ENCODE data around the gene STXBP4. TPM values are rescaled to one million over a fixed set of nuclear protein-coding genes. Genes with fewer than 3 reads are reported as not detected.

Gene STXBP4
- total RNA-seq, 2 experiments from 2014 or later, result 9.4 to 12.6 TPM

DNA sequence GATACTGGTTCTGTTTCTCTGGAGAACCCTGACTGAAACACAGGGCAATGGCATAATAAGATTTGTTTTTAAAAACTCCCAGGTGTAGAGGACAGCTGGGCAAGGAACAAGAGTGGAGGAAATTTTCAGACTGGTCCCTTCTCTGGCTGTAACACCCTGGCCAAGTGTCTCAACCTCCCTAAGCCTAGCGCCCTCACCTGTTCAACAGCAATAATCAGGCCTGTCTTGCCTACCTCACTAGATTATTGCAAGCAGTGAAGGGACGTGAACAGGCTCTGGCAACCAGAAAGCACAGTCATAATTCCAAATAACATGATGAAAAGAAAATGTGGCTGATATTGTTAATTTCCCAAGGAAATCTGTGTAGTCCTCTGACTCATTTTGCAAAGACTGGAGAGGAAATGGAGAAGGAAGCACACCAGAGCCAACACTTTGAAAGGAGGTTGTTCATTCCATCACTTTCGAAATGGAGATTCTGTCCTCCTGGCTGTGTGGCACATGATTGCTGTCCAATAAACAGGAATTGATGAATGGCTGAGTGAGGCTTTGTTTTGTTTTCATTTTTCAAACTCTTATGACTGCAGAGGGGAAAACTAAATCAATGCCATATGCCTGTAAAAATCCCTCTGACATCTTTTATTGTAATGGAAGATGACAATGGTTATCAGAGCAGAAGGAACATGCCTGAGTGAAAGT lies 208.7 kb downstream of the STXBP4 start:
- peak overlapping the region; percentile 23; the same call in 1 of the 2 replicates for H2AFZ ChIP-seq (ENCODE audit: low read length)
- H4K20me1 ChIP-seq (ENCODE audit: insufficient read depth, low read length), result no peaks in the 10 kb centered on the region
- peaks cover 12% of the 10 kb centered on the region for H3K36me3 ChIP-seq (ENCODE audit: insufficient read depth, low read length)
- TF ChIP-seq, protein P1, sequence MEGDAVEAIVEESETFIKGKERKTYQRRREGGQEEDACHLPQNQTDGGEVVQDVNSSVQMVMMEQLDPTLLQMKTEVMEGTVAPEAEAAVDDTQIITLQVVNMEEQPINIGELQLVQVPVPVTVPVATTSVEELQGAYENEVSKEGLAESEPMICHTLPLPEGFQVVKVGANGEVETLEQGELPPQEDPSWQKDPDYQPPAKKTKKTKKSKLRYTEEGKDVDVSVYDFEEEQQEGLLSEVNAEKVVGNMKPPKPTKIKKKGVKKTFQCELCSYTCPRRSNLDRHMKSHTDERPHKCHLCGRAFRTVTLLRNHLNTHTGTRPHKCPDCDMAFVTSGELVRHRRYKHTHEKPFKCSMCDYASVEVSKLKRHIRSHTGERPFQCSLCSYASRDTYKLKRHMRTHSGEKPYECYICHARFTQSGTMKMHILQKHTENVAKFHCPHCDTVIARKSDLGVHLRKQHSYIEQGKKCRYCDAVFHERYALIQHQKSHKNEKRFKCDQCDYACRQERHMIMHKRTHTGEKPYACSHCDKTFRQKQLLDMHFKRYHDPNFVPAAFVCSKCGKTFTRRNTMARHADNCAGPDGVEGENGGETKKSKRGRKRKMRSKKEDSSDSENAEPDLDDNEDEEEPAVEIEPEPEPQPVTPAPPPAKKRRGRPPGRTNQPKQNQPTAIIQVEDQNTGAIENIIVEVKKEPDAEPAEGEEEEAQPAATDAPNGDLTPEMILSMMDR (conservative IDR thresholded peaks at IDR 0.05; ENCODE audit: low read length), result peak; percentile 79
- TF ChIP-seq EZH2phosphoT487 (IDR thresholded peaks at IDR 0.05; ENCODE audit: borderline replicate concordance, low read depth, low read length), result no peak
- POLR2A ChIA-PET, result interaction anchor here (0.9 kb wide), 1 partner anchor 119 kb away, joined by 3 read pairs; no protein-coding TSS in a partner anchor
- intact Hi-C loops (cut with micrococcal nuclease; ENCODE audit: unreplicated experiment), result loop anchor here (5.0 kb wide), 2 partner anchors 125 to 185 kb away; no protein-coding TSS in a partner anchor
- no peaks in the 10 kb centered on the region for H3K79me2 ChIP-seq (ENCODE audit: insufficient read depth, low read depth, low read length)
- peak overlapping the region; percentile 55 for H3K4me2 ChIP-seq (ENCODE audit: low read length)
- no peak overlapping the region for H3K4me3 ChIP-seq (ENCODE audit: low read depth, low read length, poor library complexity, severe bottlenecking)
- H3K27ac ChIP-seq (ENCODE audit: low read depth, low read length, poor library complexity, severe bottlenecking), result peak overlapping the region; percentile 67
- no peaks in the 10 kb centered on the region for H3K9me2 ChIP-seq (ENCODE audit: insufficient read depth, low read length)
- CTCF ChIA-PET (ENCODE audit: unreplicated experiment), result no interaction called here
- BruUV-seq (replicated peaks), result no TSS peak
- H3K4me1 ChIP-seq (ENCODE audit: insufficient read depth, low read length, poor library complexity, severe bottlenecking), result peaks cover 41% of the 10 kb centered on the region
- DNase-seq (ENCODE audit: low spot score), result peak; percentile 59
- peaks cover 17% of the 10 kb centered on the region for H3K9me3 ChIP-seq (ENCODE audit: low read length)

GRCh38 chr17:55177855-55178217 lies 209.3 kb downstream of the STXBP4 start:
- Histone ChIP-seq H3K27ac (ENCODE audit: low read depth, low read length, poor library complexity, severe bottlenecking) (no peak overlapping the region), H3K36me3 (ENCODE audit: insufficient read depth, low read length) (peaks cover 12% of the 10 kb centered on the region), H3K9me3 (ENCODE audit: low read length) (peaks cover 22% of the 10 kb centered on the region), H3K4me3 (ENCODE audit: low read depth, low read length, poor library complexity, severe bottlenecking) (no peak overlapping the region), H4K20me1 (ENCODE audit: insufficient read depth, low read length) (no peaks in the 10 kb centered on the region), H2AFZ (ENCODE audit: low read length) (no peak overlapping the region), H3K79me2 (ENCODE audit: insufficient read depth, low read depth, low read length) (no peaks in the 10 kb centered on the region), H3K4me1 (ENCODE audit: insufficient read depth, low read length, poor library complexity, severe bottlenecking) (peaks cover 35% of the 10 kb centered on the region), H3K9me2 (ENCODE audit: insufficient read depth, low read length) (no peaks in the 10 kb centered on the region), H3K4me2 (ENCODE audit: low read length) (no peak overlapping the region)
- ChIA-PET POLR2A (interaction anchor here (0.6 to 0.9 kb wide), 2 partner anchors 119 to 1056 kb away, joined by 3 read pairs; no protein-coding TSS in a partner anchor), CTCF (ENCODE audit: unreplicated experiment) (no interaction called here)
- TF ChIP-seq, protein P1 (conservative IDR thresholded peaks at IDR 0.05; ENCODE audit: low read length), result no peak
- no peak for TF ChIP-seq EZH2phosphoT487 (IDR thresholded peaks at IDR 0.05; ENCODE audit: borderline replicate concordance, low read depth, low read length)
- intact Hi-C loops (cut with micrococcal nuclease; ENCODE audit: unreplicated experiment), result loop anchor here (5.0 kb wide), 2 partner anchors 126 to 186 kb away; no protein-coding TSS in a partner anchor
- no TSS peak for BruUV-seq (replicated peaks)
- DNase-seq (ENCODE audit: low spot score), result no peak

Data from OCI-LY7 (cell line).